GM12892 (cell line): ENCODE results near the gene VPS13D.

Experiments
- POLR2A ChIP-seq: IDR thresholded peaks from 2 replicates; pipeline ENCODE4 v1.6.1; 2011; ENCODE audit warnings: low read depth, low read length, control low read depth
- POLR2AphosphoS5 ChIP-seq: IDR thresholded peaks from 2 replicates; pipeline ENCODE4 v1.6.1; 2011; ENCODE audit warnings: low read depth, low read length, control low read depth
- TAF1 ChIP-seq: IDR thresholded peaks from 2 replicates; pipeline ENCODE4 v1.6.1; 2011; ENCODE audit warnings: low read depth, mild to moderate bottlenecking, control low read depth, low read length, borderline replicate concordance

DNA sequence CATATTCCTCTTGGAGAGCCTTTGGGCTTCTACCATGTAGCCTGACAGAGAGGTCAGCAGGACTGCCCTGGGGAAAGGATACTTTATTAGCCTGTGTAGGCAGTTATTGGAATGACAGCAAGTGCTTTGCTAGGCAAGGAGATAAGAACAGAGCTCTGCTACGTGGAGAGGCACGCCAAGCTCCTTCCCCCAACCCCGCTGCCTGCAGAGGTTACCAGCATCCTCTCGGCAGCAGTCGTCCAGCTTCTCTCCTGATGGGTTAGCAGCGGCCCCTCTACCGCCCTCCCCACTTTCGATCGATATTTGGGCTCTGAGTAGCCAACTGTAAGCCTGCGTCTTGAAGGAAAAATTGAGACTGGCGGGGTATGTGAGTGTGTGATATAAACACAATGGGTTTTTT is 265.9 kb downstream of the VPS13D start:
- TF ChIP-seq POLR2A (no peak), TAF1 (no peak), POLR2AphosphoS5 (no peak)
